RWPE2 (cell line): Measurements from ENCODE around the gene CHPF.

Experiments
- ATAC-seq: fragments of 200-7000 bp; cut with Tn5 transposase; 3 replicates; pipeline ENCODE4 v1.9.1; 2021; ENCODE audit warnings: low read depth
- DNase-seq: peaks from one replicate; pipeline ENCODE4 v3.0.0-alpha.2; 2020; ENCODE audit warnings: low spot score
- H3K27ac ChIP-seq: fragments of 450-650 bp; 2 replicates; pipeline ENCODE4 v1.5.1; 2017; ENCODE audit warnings: mild to moderate bottlenecking; ENCODE audit not compliant: poor library complexity, severe bottlenecking
- H3K27me3 ChIP-seq: fragments of 250-450 bp; sonication (Bioruptor Pico); 2 replicates; pipeline ENCODE4 v1.5.1; 2021; ENCODE audit warnings: mild to moderate bottlenecking, moderate library complexity; ENCODE audit not compliant: insufficient read depth, poor library complexity, severe bottlenecking
- H3K36me3 ChIP-seq: fragments of 250-450 bp; sonication (Bioruptor Pico); 2 replicates; pipeline ENCODE4 v1.5.1; 2020; ENCODE audit warnings: low read depth, mild to moderate bottlenecking, moderate library complexity
- H3K4me1 ChIP-seq: fragments of 250-450 bp; sonication (Bioruptor Pico); 2 replicates; pipeline ENCODE4 v1.5.1; 2021; ENCODE audit warnings: mild to moderate bottlenecking, moderate library complexity; ENCODE audit not compliant: insufficient read depth, poor library complexity, severe bottlenecking
- H3K4me3 ChIP-seq: fragments of 250-450 bp; sonication (Bioruptor Pico); 2 replicates; pipeline ENCODE4 v1.5.1; 2021; ENCODE audit warnings: mild to moderate bottlenecking, moderate library complexity; ENCODE audit not compliant: severe bottlenecking
- H3K9me3 ChIP-seq: fragments of 250-450 bp; sonication (Bioruptor Pico); 2 replicates; pipeline ENCODE4 v1.5.1; 2021; ENCODE audit warnings: mild to moderate bottlenecking, moderate library complexity; ENCODE audit not compliant: severe bottlenecking
- CTCF ChIP-seq: fragments of 450-650 bp; IDR thresholded peaks from one replicate; pipeline ENCODE4 v1.5.1; 2017; ENCODE audit warnings: mild to moderate bottlenecking, moderate library complexity; ENCODE audit not compliant: poor library complexity, severe bottlenecking

The CHPF gene

DNA sequence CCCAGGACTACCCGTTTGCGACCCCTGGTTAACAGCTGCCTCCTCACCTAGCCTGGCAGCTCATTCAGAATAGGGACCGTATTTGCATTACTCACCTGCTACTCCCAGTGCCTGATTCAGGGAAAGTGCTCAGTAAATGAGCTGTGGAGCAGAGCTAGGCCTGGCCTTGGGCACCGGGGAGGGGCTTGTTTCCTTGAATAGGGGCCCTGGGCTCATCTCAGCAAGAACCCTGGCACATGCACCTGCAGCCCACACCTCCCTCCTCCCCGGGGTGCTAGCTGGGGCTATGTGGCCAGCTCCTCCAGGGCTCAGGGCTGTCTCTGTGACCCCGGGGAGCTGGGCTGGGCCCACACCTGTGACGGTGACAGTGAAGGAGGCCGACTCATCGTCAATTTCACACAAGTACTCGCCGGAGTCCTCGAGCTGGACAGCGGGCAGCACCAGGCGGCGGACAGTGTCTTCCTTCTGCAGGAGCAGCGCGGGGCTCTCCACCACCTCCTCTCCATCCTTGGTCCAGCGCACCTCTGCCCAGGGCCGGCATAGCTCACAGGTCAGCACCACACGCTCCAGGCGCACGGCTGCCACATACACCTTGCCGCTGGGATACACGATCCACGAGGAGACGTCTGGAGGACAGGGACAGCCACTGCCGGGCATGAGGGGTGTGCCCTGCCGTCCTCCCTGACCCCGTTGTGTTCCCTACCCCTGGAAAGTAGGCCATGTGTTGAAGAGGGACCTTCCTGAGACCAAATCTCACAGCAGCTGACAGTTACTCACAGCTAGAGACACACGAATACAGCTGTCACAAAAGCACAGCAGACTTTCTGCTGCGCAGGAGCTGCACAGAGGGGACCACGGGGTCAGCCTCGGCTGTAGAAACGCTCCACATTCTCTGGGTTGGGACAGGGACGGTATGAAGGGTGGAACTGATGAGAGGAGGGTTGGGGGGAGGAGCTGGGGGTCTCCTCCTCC, 18.7 kb upstream of the CHPF start:
- DNase-seq = no peak
- Histone ChIP-seq H3K4me3 (no peak overlapping the region), H3K27me3 (no peaks in the 10 kb centered on the region), H3K27ac (no peak overlapping the region), H3K4me1 (no peaks in the 10 kb centered on the region), H3K36me3 (no peaks in the 10 kb centered on the region), H3K9me3 (no peaks in the 10 kb centered on the region)
- no peak for ATAC-seq
- TF ChIP-seq CTCF = no peak

- Histone ChIP-seq H3K27ac (no peak overlapping the region), H3K4me3 (no peak overlapping the region), H3K36me3 (no peaks in the 10 kb centered on the region), H3K27me3 (no peaks in the 10 kb centered on the region), H3K9me3 (no peaks in the 10 kb centered on the region), H3K4me1 (no peaks in the 10 kb centered on the region)
- ATAC-seq (no peak), DNase-seq (peak; percentile 27)
- TF ChIP-seq CTCF = no peak
These were observed 17.8 kb upstream of the CHPF start for GRCh38 chr2:219561179-219562048.

GRCh38 chr2:219560893-219561178, 17.2 kb upstream of the CHPF start:
- ATAC-seq (no peak), DNase-seq (no peak)
- TF ChIP-seq CTCF = no peak
- no peaks in the 10 kb centered on the region for H3K9me3 ChIP-seq
- H3K27ac ChIP-seq = no peak overlapping the region
- no peaks in the 10 kb centered on the region for H3K4me1 ChIP-seq
- no peaks in the 10 kb centered on the region for H3K27me3 ChIP-seq
- no peak overlapping the region for H3K4me3 ChIP-seq
- no peaks in the 10 kb centered on the region for H3K36me3 ChIP-seq

GRCh38 chr2:219560037-219560892, 16.7 kb upstream of the CHPF start:
- ATAC-seq = no peak
- peak; percentile 42 for DNase-seq
- H3K4me1 ChIP-seq = no peaks in the 10 kb centered on the region
- peak; percentile 82 for TF ChIP-seq CTCF
- H3K27me3 ChIP-seq = no peaks in the 10 kb centered on the region
- no peak overlapping the region for H3K27ac ChIP-seq
- no peaks in the 10 kb centered on the region for H3K9me3 ChIP-seq
- no peak overlapping the region for H3K4me3 ChIP-seq
- no peaks in the 10 kb centered on the region for H3K36me3 ChIP-seq
